ENCODE measurements around the gene ZNF236.
A peak's percentile ranks its signal among the peaks of the same experiment; 100 is the strongest.

ZNF236 gene

GRCh38 chr18:76821875-76822505, 367 bp upstream of the ZNF236 start:
- DNase-seq: peak; percentile 72

GRCh38 chr18:76823161-76823538, 793 bp downstream of the ZNF236 start:
- DNase-seq: no peak

- no peak for DNase-seq
These were observed 1.2 kb downstream of the ZNF236 start for GRCh38 chr18:76823587-76824011.

- DNase-seq: no peak
These were observed 1.9 kb downstream of the ZNF236 start for GRCh38 chr18:76824145-76824676.

- DNase-seq: no peak
These were observed 2.4 kb downstream of the ZNF236 start for GRCh38 chr18:76824754-76825153.

- DNase-seq: no peak
These were observed 5.1 kb downstream of the ZNF236 start for GRCh38 chr18:76827205-76828200.

- no peak for DNase-seq
These were observed 12.0 kb downstream of the ZNF236 start for GRCh38 chr18:76834379-76834778.

- DNase-seq: no peak
These were observed 13.0 kb downstream of the ZNF236 start for GRCh38 chr18:76835380-76835779.

GRCh38 chr18:76837071-76837470, 14.7 kb downstream of the ZNF236 start:
- DNase-seq: no peak

- no peak for DNase-seq
These were observed 15.8 kb downstream of the ZNF236 start for GRCh38 chr18:76838182-76838581.

GRCh38 chr18:76839086-76839794, 16.9 kb downstream of the ZNF236 start:
- DNase-seq: no peak

GRCh38 chr18:76842837-76843530, 20.6 kb downstream of the ZNF236 start:
- no peak for DNase-seq

- no peak for DNase-seq
These were observed 21.8 kb downstream of the ZNF236 start for GRCh38 chr18:76844144-76844543.

GRCh38 chr18:76844742-76845477, 22.6 kb downstream of the ZNF236 start:
- no peak for DNase-seq

- no peak for DNase-seq
These were observed 23.9 kb downstream of the ZNF236 start for GRCh38 chr18:76846217-76846616.

GRCh38 chr18:76847916-76848315, 25.6 kb downstream of the ZNF236 start:
- no peak for DNase-seq

- no peak for DNase-seq
These were observed 27.8 kb downstream of the ZNF236 start for GRCh38 chr18:76850112-76850511.

GRCh38 chr18:76855594-76855993, 33.2 kb downstream of the ZNF236 start:
- DNase-seq: no peak

- DNase-seq: no peak
These were observed 35.1 kb downstream of the ZNF236 start for GRCh38 chr18:76857476-76857875.

- no peak for DNase-seq
These were observed 37.4 kb downstream of the ZNF236 start for GRCh38 chr18:76859474-76860339.

GRCh38 chr18:76860411-76860810, 38.1 kb downstream of the ZNF236 start:
- no peak for DNase-seq

Measured in inflammatory macrophage treated with lipopolysaccharide for 4 hours (primary cell).